CD4-positive, alpha-beta T cell (primary cell): ENCODE measurements around the gene RAX. TPM values are rescaled to one million over a fixed set of nuclear protein-coding genes. Genes with fewer than 3 reads are reported as not detected.

Experiments used
- ATAC-seq: fragments of 200-7000 bp; cut with Tn5 transposase; one replicate; pipeline ENCODE4 v1.10.0; 2022; ENCODE audit warnings: mild to moderate bottlenecking; ENCODE audit not compliant: poor library complexity
- CTCF ChIA-PET: fragments of 350-600 bp; sonication (Branson Sonifier 250); formaldehyde crosslinking; loops from one replicate; lab custom pipeline; 2021; ENCODE audit warnings: antibody characterized with exemption, inconsistent platforms; lab: Charles Lee
- POLR2A ChIA-PET: fragments of 350-600 bp; sonication (Branson Sonifier 250); formaldehyde crosslinking; loops from one replicate; lab custom pipeline; 2021; ENCODE audit warnings: antibody characterized with exemption, inconsistent platforms; lab: Charles Lee
- DNase-seq, 14 experiments: peaks; one replicate each; pipeline ENCODE4 v3.0.0-alpha.2; 2013 to 2020; ENCODE audit warnings: mixed read lengths in 2 of 14
- H3K27ac ChIP-seq, 2 donors: one replicate each; pipeline versions ENCODE4 v1.5.1 to v1.7.0; 2013; ENCODE audit warnings: low read length in 2 of 2, low read depth in 1 of 2, mild to moderate bottlenecking in 1 of 2
- H3K27me3 ChIP-seq, 2 experiments: 1 replicate in 1 of 2; 2 replicates in 1 of 2; pipeline versions ENCODE4 v1.6.1 to v1.7.0; 2013; ENCODE audit warnings: low read length in 2 of 2, control low read depth in 1 of 2, mild to moderate bottlenecking in 1 of 2, moderate library complexity in 1 of 2; ENCODE audit not compliant: insufficient read depth in 2 of 2, control insufficient read depth in 1 of 2
- H3K36me3 ChIP-seq: one replicate; pipeline ENCODE4 v1.6.1; 2013; ENCODE audit warnings: low read length, control low read depth; ENCODE audit not compliant: insufficient read depth
- H3K4me1 ChIP-seq: one replicate; pipeline ENCODE4 v1.6.1; 2013; ENCODE audit warnings: low read length, control low read depth; ENCODE audit not compliant: insufficient read depth
- H3K4me3 ChIP-seq: one replicate; pipeline ENCODE4 v1.5.1; 2013; ENCODE audit warnings: mild to moderate bottlenecking, low read length, moderate library complexity
- H3K9me3 ChIP-seq, 2 experiments: 1 replicate in 1 of 2; 2 replicates in 1 of 2; pipeline versions ENCODE4 v1.6.1 to v1.7.0; 2013; ENCODE audit warnings: low read length in 2 of 2, mild to moderate bottlenecking in 2 of 2, control low read depth in 1 of 2, moderate library complexity in 1 of 2; ENCODE audit not compliant: control insufficient read depth in 1 of 2, insufficient read depth in 1 of 2
- H3K27ac Mint-ChIP-seq: one replicate; pipeline ENCODE4 v1.8.0; 2020; ENCODE audit warnings: mixed read lengths
- H3K27me3 Mint-ChIP-seq: one replicate; pipeline ENCODE4 v1.8.0; 2021; ENCODE audit warnings: mixed read lengths
- H3K36me3 Mint-ChIP-seq: one replicate; pipeline ENCODE4 v1.8.0; 2021; ENCODE audit warnings: low read depth, mixed read lengths
- H3K4me1 Mint-ChIP-seq: one replicate; pipeline ENCODE4 v1.8.0; 2021; ENCODE audit warnings: low read depth, mixed read lengths
- H3K4me3 Mint-ChIP-seq: one replicate; pipeline ENCODE4 v1.8.0; 2020; ENCODE audit warnings: mild to moderate bottlenecking, mixed read lengths
- H3K9me3 Mint-ChIP-seq: one replicate; pipeline ENCODE4 v1.8.0; 2020; ENCODE audit warnings: mixed read lengths
- intact Hi-C, 2 experiments: fragments of 100-400 bp; cut with DNase I in 1 of 2; cut with micrococcal nuclease in 1 of 2; formaldehyde crosslinking; loops; one replicate each; pipeline versions ENCODE4 v1.15.1 to v1.9.0; 2023 to 2025; cut with DNase I, micrococcal nuclease
- polyA plus RNA-seq, 2 donors: library from polyadenylated mRNA; unstranded; fragments of 120-200 nt; gene quantifications; one replicate each; pipeline ENCODE4 v1.2.1, GENCODE V29; 2013
- total RNA-seq, 174 experiments: library from RNA in 2 of 174; stranded (reverse) in 2 of 174; gene quantifications; one replicate each; pipeline ENCODE4 v1.2.3 and lab custom pipeline; 2021 to 2026
- TF ChIP-seq, protein P1 (sequence below): fragments of 200-600 bp; IDR thresholded peaks from one replicate; pipeline ENCODE4 v1.8.0; 2022; ENCODE audit warnings: antibody characterized with exemption, mild to moderate bottlenecking

Gene RAX
- total RNA-seq (not detected), total RNA-seq (lab: John Stamatoyannopoulos, UW) (0 to 0.16 (median 0) reads per million in 172 experiments)
- not detected for polyA plus RNA-seq (2013, experiment 1 of 2)
- not detected for polyA plus RNA-seq (2013, experiment 2 of 2)

DNA sequence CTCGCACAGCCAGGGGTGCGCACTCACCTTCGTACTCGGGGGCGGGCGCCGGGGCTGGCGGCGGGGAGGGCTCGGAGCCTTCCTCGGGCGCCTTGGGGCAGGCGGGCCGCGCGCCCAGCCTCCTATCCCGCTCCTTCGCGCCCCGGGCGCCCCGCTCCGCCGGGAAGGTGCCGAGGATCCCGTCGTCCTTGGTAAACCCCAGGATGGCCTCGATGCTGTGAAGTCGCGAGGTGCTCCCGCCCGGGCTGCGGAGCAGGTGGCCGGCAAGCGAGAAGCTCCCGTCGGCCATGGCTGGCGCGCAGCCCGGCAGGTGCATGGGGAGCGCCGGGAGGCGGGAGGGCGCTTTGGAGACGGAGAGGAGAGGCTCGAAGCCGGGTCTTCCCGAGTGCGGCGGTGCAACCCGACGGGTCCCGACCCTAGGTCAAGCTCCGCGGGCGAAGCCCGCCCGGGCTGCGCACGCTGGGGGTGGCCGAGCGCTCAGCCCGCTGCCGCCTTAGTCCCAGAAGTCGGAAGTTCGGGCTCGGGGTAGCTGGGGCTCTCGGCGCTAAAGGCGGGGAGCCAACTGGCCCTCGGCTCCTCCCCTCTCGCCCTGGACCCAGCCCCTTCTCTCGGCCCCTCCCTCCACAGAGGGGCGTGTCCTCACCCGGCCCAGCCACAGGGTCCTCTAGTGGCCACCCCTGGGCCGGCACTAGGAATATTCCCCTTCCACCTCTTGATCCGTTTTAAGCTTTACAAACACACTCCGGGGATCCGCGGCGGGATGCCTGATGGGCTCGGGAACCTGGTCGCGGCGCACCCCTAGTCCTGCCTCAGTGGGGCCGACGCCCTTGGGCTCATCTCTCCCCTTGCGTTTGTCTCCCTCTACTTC, at the start of gene RAX:
Gene RAX, minus strand, starts transcription at position 564 of the 868 bp plus-strand sequence. Its CDS starts 248 bp downstream, at position 316.
- Mint-ChIP-seq H3K27ac (no peak within 1 kb of the TSS), H3K9me3 (no peaks in the 10 kb centered on the region), H3K4me1 (peaks cover 26% of the 10 kb centered on the region), H3K36me3 (no peaks in the 10 kb centered on the region), H3K4me3 (no peak within 1 kb of the TSS), H3K27me3 (peaks cover 83% of the 10 kb centered on the region)
- ChIA-PET POLR2A (no interaction called here), CTCF (no interaction called here)
- peaks cover 0 to 25% of the 10 kb centered on the region in 2 experiments for H3K9me3 ChIP-seq
- DNase-seq (peak in 2 of 14 experiments; percentile 20 to 30), ATAC-seq (no peak)
- no peak within 1 kb of the TSS for H3K4me3 ChIP-seq
- TF ChIP-seq, protein P1, sequence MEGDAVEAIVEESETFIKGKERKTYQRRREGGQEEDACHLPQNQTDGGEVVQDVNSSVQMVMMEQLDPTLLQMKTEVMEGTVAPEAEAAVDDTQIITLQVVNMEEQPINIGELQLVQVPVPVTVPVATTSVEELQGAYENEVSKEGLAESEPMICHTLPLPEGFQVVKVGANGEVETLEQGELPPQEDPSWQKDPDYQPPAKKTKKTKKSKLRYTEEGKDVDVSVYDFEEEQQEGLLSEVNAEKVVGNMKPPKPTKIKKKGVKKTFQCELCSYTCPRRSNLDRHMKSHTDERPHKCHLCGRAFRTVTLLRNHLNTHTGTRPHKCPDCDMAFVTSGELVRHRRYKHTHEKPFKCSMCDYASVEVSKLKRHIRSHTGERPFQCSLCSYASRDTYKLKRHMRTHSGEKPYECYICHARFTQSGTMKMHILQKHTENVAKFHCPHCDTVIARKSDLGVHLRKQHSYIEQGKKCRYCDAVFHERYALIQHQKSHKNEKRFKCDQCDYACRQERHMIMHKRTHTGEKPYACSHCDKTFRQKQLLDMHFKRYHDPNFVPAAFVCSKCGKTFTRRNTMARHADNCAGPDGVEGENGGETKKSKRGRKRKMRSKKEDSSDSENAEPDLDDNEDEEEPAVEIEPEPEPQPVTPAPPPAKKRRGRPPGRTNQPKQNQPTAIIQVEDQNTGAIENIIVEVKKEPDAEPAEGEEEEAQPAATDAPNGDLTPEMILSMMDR, result no peak
- H3K27ac ChIP-seq, result no peak within 1 kb of the TSS
- intact Hi-C loops, result no loop called here
- peaks cover 75 to 92% of the 10 kb centered on the region in 2 experiments for H3K27me3 ChIP-seq
- no peaks in the 10 kb centered on the region for H3K36me3 ChIP-seq
- peaks cover 34% of the 10 kb centered on the region for H3K4me1 ChIP-seq

DNA sequence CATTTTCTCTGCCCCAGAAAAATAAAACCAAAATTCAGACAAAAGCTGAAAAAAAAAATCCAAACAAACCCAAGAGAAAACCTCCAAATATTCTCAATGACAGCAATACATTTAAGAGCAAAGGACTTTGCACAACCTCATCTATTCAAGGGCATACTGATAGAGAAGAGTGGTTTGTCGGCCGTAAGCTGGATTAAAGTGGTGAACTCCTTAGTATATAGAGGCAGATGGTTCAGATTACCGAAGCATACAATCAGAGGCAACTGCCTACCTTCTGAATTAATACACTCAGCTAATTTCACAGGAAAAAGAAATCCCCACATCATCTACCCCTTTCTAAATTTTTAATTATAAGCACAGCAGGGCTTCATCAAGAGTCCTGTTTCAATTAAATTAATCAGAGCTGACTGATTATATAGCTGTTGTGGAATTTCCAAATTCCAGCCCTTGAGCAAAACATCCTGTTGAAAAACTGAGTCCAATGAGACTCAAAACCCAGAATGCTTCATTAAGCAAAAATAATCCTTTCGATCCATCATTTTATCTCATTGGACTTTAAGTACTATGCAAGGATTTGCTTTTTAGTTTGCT, 45.3 kb upstream of the RAX start, which contains the start of gene CPLX4:
Gene CPLX4, minus strand, starts transcription at position 190 of the 591 bp plus-strand sequence. Its CDS starts 187 bp downstream, at position 3.
- H3K27ac ChIP-seq, result no peak within 1 kb of the TSS
- Mint-ChIP-seq H3K27ac (no peak within 1 kb of the TSS), H3K4me3 (no peak within 1 kb of the TSS), H3K4me1 (no peaks in the 10 kb centered on the region), H3K27me3 (peaks cover 22% of the 10 kb centered on the region), H3K9me3 (no peaks in the 10 kb centered on the region), H3K36me3 (no peaks in the 10 kb centered on the region)
- ChIA-PET POLR2A (no interaction called here), CTCF (interaction anchor here (1.0 to 2.0 kb wide), 2 partner anchors 10 to 84 kb away, joined by 4 to 9 read pairs; no protein-coding TSS in a partner anchor)
- H3K36me3 ChIP-seq, result no peaks in the 10 kb centered on the region
- no peaks in the 10 kb centered on the region for H3K27me3 ChIP-seq
- TF ChIP-seq, protein P1, result no peak
- no peaks in the 10 kb centered on the region for H3K4me1 ChIP-seq
- no peak within 1 kb of the TSS for H3K4me3 ChIP-seq
- H3K9me3 ChIP-seq, result no peaks in the 10 kb centered on the region
- intact Hi-C loops, result no loop called here
- ATAC-seq, result no peak
- DNase-seq, result no peak

DNA sequence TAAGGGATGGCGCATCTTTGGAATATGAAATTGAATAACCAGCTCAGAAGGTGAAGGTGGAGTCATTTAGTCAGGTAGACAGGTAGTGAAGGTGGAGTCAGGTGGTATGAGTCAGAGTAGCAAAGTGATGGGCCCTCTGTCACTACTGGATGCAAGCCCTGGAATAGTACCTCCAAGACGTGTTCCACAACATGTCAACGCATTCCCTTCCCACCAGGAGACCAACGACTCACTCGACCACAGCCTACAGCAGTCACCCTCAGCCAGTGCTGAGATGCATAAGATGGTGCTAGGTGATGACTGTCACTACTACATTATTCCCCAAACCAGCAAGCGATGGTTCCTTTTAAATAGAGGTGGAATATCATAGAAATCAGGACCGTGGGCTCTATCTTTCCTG, 38.4 kb upstream of the RAX start:
- intact Hi-C loops, result loop anchor here in 1 of 2 experiments (5.0 kb wide), 1 partner anchor 71 kb away; no protein-coding TSS in a partner anchor
- ChIA-PET CTCF (interaction anchor here (7.6 kb wide), 1 partner anchor 90 kb away, joined by 67 read pairs; no protein-coding TSS in a partner anchor), POLR2A (no interaction called here)
- H3K9me3 Mint-ChIP-seq, result no peaks in the 10 kb centered on the region
- Histone ChIP-seq H3K27ac (no peak overlapping the region), H3K27me3 (peaks cover 19 to 27% of the 10 kb centered on the region in 2 experiments), H3K4me3 (no peak overlapping the region), H3K9me3 (no peaks in the 10 kb centered on the region), H3K36me3 (no peaks in the 10 kb centered on the region), H3K4me1 (peaks cover 8% of the 10 kb centered on the region)
- DNase-seq, result no peak
- H3K36me3 Mint-ChIP-seq, result no peaks in the 10 kb centered on the region
- H3K4me3 Mint-ChIP-seq, result no peak overlapping the region
- peaks cover 68% of the 10 kb centered on the region for H3K27me3 Mint-ChIP-seq
- no peak for ATAC-seq
- TF ChIP-seq, protein P1, result no peak
- H3K4me1 Mint-ChIP-seq, result no peaks in the 10 kb centered on the region
- H3K27ac Mint-ChIP-seq, result no peak overlapping the region
